ENCODE data around the gene EOLA2.
"Not testable (repeated sequence)": the region's sequence is repeated elsewhere in the genome, so short reads cannot be mapped to it uniquely, and the experiment has no call there.

EOLA2 gene

GRCh38 chrX:149940674-149941024, 2.4 kb upstream of the EOLA2 start:
- H3K27me3 ChIP-seq (ENCODE audit: insufficient read depth, poor library complexity, severe bottlenecking); H3K4me3 ChIP-seq (replicated peaks; ENCODE audit: insufficient read depth, low read length); DNase-seq (ENCODE audit: low read depth in 1 of 2, low spot score in 1 of 2): not testable (repeated sequence)
- H3K27ac ChIP-seq (replicated peaks) = peak overlapping the region; percentile 60
- TF ChIP-seq CTCF (IDR thresholded peaks at IDR 0.05; ENCODE audit: insufficient read depth, low read length) = peak; percentile 4

- H3K27me3 ChIP-seq (ENCODE audit: insufficient read depth, poor library complexity, severe bottlenecking) = no peaks in the 10 kb centered on the region
- peak overlapping the region; percentile 77 for H3K27ac ChIP-seq (replicated peaks)
- DNase-seq (ENCODE audit: low read depth in 1 of 2, low spot score in 1 of 2) = peak; percentile 92 to 97
- TF ChIP-seq CTCF (IDR thresholded peaks at IDR 0.05; ENCODE audit: insufficient read depth, low read length) (no peak), SPI1 (IDR thresholded peaks at IDR 0.05; ENCODE audit: borderline replicate concordance, low read depth) (peak; percentile 65; the same call in 1 of the 2 replicates)
- H3K4me3 ChIP-seq (replicated peaks; ENCODE audit: insufficient read depth, low read length) = peak overlapping the region; percentile 52
These were observed 1.8 kb upstream of the EOLA2 start for GRCh38 chrX:149939905-149940673.

- Histone ChIP-seq H3K27ac (replicated peaks) (peak overlapping the region; percentile 77), H3K4me3 (replicated peaks; ENCODE audit: insufficient read depth, low read length) (peak overlapping the region; percentile 52), H3K27me3 (ENCODE audit: insufficient read depth, poor library complexity, severe bottlenecking) (no peaks in the 10 kb centered on the region)
- TF ChIP-seq POLR2AphosphoS5 (IDR thresholded peaks at IDR 0.05; ENCODE audit: low read depth) (no peak), SPI1 (IDR thresholded peaks at IDR 0.05; ENCODE audit: borderline replicate concordance, low read depth) (no peak), GABPA (IDR thresholded peaks at IDR 0.05; ENCODE audit: low read depth) (no peak), CTCF (IDR thresholded peaks at IDR 0.05; ENCODE audit: insufficient read depth, low read length) (no peak), REST (IDR thresholded peaks at IDR 0.05; ENCODE audit: insufficient replicate concordance, low read depth) (no peak)
- no peak for DNase-seq (ENCODE audit: low read depth in 1 of 2, low spot score in 1 of 2)
These were observed 1.3 kb upstream of the EOLA2 start for GRCh38 chrX:149939655-149939904.

- peak; percentile 64 to 90 for DNase-seq (ENCODE audit: low read depth in 1 of 2, low spot score in 1 of 2)
- Histone ChIP-seq H3K4me3 (replicated peaks; ENCODE audit: insufficient read depth, low read length) (peak overlapping the region; percentile 52), H3K27me3 (ENCODE audit: insufficient read depth, poor library complexity, severe bottlenecking) (no peaks in the 10 kb centered on the region), H3K27ac (replicated peaks) (peak overlapping the region; percentile 94)
- TF ChIP-seq REST (IDR thresholded peaks at IDR 0.05; ENCODE audit: insufficient replicate concordance, low read depth) (no peak), SPI1 (IDR thresholded peaks at IDR 0.05; ENCODE audit: borderline replicate concordance, low read depth) (no peak), POLR2AphosphoS5 (IDR thresholded peaks at IDR 0.05; ENCODE audit: low read depth) (no peak), GABPA (IDR thresholded peaks at IDR 0.05; ENCODE audit: low read depth) (no peak), CTCF (IDR thresholded peaks at IDR 0.05; ENCODE audit: insufficient read depth, low read length) (no peak)
These were observed 777 bp upstream of the EOLA2 start for GRCh38 chrX:149938881-149939654.

All from HL-60 (cell line).